NCI-H748 (cell line): ENCODE results near the gene B3GLCT.
"Not testable (repeated sequence)": the region's sequence is repeated elsewhere in the genome, so short reads cannot be mapped to it uniquely, and the experiment has no call there.

Experiments used
- DNase-seq: peaks from one replicate; lab custom pipeline; 2025; ENCODE audit not compliant: unreplicated experiment; lab: John Stamatoyannopoulos, UW

B3GLCT gene

DNA sequence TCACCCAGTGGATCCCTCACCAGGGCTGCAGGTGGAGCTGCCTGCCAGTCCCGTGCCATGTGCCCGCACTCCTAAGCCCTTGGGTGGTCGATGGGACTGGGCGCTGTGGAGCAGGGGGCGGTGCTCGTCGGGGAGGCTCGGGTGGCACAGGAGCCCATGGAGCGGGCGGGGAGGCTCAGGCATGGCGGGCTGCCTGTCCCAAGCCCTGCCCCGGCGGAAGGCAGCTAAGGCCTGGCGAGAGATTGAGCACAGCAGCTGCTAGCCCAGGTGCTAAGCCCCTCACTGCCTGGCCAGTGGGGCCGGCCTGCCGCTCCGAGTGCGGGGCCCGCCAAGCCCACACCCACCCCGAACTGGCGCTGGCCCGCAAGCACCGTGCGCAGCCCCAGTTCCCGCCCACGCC, 16.8 kb upstream of the B3GLCT start:
- no peak for DNase-seq

DNA sequence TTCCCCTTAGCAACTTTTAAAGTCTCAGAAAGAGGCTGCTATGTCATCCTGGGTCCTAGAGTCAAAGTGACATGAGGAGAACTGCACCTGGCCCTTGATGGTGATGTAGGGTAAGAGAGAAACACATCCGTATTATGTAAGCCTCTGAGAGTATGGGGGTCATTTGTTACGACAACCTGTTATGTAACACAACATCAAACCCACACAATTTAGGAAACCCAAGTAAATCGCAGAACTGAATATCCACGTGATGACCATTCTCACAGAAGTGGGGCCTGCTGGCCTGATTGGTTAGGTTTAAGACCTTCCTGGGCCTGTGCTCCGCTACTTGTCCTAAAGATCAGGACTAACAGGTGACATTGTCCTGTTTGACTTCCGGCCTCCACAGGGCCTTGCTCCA, 15.3 kb upstream of the B3GLCT start:
- no peak for DNase-seq

DNA sequence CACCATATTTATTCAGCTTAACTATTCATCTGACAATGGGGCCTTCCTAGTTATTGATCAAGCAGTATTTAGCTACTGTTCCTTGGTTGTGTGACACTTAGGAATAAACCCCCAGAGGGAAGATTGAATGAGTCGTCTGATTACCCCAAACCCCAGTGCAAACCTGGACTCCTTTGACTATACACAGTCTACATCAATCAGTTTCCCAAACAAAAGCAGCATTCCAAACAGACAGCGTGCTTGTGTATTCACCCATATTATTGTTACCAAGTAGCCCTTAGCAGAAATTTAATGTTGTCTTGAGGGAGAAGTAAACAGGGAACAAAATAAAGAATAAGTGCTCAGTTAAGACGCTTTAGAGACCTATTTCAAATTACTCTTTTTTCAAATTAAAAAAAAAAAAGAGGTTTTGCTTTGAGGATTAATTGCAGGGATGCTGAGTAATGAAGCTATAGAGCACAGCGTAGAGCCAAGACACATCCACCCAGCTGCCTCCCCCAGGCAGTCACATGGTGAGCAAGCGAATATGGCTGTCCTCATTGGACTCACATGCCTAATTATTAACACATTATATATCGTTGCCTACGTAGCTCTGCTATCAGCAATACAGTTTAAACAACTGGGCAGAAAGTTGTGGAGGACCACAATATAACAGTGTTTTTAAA, 14.7 kb upstream of the B3GLCT start:
- no peak for DNase-seq

DNA sequence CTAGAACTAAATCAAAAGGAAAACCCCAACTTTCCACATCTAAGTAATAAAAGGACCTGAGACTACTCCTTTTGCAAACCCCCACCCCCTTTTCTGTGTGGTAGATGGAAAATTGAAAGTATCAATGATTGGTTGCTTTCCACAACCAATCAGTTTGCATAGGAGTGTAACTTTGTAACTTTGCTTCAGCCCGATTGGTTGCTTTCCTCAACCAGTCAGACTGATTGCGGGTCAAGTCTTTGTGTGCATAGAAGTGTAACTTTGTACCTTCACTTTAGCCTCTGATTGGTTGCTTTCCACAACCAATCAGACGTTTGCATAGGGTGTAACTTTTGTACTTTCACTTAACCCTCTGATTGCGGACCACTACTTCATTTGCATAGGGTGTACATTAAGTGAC, 8.0 kb upstream of the B3GLCT start:
- no peak for DNase-seq

DNA sequence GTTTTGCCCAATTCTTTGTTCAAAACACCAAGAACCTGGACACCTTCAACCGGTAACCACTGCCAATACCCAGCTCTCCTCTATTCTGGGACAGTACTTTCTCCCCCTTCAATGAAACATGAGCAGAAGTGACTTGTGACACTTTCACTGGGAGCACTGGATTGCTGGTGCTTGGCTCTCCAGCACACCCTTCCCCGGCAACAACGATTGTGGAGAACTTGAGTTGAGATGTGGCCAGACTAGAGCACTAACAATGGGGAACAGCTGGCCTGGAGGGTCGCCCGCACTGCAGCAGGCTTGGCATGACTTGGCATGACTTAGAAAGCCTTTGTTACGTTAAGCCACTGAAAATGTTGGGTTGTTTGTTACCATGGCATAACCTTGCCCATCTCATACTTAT, 7.5 kb upstream of the B3GLCT start:
- DNase-seq: no peak

DNA sequence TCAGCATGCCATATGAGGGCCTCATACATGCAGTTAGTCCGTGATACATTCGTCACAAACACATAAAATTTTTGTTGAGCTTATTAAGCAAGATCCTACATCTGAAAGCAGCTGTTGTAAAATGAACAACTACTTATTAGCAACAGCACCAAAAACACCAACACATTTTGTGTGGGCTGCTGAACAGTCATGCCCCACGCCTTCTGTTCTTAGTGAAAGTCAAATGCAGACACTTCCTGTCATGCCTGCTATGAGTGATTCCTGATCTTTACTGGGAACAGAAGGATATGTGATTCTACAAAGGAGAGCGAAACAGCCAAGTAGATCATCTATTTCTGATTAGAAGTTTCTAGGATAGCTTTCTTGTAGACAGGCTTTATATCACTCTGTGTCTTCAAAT, 4.2 kb upstream of the B3GLCT start:
- no peak for DNase-seq

DNA sequence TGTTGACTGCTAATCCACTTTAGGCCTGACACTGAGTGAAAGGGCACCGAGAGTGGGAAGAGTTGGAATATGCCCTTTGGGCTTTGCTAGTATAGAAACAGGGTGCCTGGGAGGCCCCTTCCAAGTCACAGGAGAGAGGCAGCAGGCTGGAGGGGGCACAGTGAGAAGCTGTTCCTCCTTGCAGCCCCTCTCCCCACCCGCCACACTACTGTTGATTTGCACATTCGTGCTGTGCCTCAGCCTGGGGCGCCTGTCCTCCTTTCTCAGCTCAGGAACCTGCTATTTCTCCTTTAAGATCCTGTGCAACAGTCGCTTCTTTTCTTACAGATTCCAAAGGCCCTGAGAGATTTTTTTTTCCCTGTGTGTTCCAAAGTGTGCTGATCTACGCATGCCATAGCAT, 2.8 kb upstream of the B3GLCT start:
- no peak for DNase-seq

DNA sequence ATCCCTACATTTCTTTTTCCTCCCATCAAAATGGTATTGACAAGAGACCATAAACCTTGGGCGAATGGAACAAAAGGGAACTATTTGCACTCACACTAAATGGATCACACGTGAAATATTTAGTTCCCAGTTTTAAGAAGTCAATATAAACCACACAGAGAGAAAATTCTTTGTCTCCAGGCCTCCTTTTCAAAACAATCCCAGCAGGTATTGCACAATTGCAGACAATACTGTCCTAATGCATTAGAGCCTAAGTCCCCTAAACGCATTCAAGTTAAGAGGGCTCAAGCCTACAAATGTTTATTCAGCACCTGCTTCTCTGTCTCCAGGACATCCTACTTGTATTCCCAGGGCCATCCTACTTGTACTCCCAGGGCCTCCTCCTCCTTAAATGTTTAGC, 1.3 kb upstream of the B3GLCT start:
- no peak for DNase-seq

DNA sequence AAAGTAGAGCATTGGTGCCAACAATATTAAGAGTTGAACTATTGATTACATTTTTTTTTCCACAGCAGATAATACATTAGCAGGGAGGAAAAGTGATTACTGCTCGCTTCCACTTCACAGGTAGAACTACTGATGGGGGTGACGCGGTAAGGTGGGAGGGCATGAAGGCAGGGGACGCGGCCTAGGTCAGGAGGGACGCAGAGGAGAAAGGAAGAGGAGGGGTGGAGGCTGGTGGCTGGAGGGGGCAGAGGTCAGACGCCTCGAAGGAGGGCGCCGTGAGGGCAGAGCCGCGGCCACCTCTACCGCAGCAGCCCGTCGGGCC, 287 bp upstream of the B3GLCT start:
- no peak for DNase-seq

DNA sequence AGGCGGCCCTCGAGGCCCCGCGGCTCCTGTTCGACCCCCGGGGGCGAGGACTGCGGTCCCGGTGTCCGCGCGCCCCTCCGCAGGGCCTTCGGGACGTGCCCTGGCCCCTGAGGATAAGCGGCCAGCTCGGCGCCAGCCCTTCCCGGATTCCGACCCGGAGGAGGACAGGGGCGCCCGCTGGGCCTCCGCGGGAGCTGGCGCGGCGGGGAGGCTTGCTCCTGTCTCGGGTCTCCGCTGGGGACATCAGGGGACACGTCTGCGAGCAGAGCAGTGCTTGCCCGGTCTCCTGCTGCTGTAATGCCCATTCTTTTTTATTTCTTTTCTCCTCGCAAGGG, 829 bp downstream of the B3GLCT start:
- DNase-seq: peak; percentile 83

DNA sequence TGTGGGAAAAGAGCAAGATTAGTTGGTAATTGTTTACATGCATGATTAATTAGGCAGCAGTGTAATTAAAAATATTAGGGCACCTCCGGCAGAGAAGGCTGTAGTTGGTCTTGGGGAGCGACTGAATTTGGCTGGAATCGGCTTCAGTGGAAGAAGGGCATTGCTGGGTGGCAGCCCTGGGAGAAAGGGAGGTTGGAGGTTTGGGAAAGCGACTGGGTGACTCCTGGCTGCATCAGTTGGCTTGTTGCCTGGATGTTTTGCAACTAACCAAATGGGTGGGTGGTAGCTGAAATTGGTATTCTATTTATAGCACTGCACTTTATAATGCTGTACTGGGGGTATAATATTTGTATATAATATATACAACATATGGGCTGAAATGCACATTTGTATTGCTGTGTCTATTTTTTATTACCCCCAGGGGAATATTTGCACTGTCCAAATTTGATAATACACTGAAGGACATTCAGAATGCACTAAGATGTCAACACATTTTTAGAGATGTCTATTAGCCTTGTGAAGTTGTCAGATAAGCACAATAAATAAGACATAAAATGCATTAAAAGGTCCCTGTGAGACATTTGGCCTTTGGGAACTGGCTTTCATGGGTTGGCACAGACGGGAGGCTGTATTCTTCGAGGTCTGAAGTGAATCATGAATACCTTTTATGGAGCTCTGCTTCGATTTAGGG, 1.7 kb downstream of the B3GLCT start:
- peak; percentile 55 for DNase-seq

DNA sequence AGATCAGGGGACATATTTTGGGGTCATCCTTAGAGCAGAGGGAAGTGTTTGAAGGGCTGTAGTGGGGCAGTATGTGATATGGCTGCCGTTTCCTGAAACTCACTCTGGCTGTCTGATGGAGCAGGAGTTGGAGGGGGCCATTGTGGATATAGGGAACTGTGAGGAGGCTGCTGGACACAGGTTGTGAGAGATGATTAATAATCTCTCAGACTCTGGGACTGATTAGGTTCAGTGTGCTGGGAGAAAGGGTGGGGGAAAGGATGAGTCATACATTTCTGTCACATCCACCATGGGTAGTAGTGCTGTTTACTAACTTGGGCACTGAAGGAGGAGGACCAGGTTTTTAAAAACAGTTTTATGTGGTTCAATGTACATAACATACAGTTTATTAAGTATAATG, 4.8 kb downstream of the B3GLCT start:
- no peak for DNase-seq

DNA sequence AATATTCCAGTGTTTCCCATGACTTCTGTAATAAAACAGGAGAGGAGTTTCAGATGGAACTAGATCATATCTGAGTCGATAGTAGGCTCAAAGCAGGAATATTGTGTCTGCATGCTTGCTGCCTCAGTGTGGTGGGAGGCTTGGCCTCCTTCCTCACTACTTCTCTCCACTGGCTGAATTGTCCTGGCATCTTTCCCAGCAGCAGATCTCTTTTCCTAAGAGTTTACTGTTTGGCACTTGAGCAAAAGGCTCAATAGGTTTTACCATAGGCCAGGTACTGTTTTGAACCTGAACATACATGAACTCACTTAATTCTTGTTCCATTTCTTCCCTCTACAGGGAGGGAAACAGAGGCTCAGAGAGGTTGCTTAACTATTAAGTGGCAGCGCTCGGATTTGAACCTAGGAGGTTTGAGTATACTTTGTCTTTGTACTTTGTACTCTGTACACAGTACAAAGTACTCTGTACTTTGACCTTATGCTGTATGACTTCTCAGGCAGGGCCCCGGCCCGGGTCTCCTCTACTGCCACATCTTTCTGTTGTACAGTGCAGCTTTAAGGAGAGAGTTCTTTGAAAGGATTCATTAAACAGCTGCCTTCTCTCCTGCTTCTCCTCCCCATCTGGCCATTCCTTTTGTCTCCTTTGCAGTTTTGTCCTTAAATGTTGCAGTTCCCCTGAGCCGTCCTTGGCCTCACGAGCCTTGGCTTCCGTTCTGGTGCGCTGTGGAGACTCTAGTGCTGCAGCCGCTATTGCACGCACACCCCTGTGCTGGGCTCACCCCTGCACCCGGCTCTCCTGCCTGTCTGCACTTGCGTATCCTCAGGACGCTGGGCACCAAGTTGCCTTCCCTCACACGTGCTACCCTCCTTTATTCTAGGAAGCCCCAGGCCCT, 8.1 kb downstream of the B3GLCT start:
- DNase-seq: no peak

DNA sequence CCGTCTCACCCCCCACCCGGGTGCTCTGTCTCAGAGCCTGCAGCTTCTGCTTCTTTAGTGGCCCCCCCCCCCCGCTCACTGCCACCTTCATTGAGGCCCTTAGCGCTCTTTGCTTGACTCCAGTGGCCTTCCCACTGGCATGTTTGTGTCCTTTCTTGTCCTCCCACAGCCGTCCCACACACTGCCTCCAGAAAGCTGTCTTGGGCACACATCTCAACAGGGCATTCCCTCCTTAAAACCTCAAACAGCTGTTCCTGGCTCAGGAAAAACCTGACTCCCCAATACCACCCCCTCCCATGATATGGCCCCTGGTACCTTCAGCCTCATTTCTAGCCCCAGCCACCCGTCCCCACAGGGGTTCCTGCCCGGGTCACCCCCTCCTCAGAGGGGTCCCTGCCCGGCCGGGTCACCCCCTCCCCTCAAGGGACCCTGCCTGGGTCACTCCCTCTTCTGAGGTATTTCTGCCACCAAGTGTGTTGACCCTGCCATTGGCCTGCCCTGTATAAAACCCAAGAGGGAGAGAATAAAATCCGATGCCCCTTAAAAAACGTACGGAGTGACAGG, 8.9 kb downstream of the B3GLCT start:
- DNase-seq: no peak

DNA sequence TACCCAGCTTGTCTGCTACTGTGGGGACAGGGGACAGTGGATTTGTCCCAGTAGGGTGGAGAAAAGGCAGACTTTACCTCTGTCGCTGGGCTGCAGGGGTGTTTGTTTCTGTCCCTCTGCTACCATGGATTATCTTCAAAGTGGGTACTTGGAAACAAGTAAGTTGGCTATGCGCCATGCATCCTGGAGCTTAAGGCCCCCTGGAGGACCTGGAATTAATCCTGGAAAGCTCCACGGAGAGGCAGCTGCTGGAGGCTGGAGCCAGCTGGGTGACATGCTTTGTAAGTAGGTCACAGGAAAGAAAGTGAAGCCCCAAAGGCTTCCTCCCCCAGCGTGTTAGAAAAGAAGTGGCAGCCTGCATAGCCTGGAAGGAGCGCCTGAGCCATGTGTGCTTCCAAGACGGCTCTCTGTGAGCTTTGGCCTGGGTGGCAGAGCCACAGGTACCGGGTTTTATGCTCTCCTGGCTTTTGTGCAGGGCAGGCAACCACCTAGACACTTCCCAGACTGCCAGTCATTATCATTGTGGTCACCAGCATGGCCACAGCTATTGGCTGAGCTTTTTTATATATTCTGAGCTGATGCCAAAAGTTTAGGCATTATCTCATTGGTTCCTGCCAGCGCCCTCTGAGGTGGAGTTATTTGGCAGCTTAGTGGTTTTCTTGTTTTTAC, 9.5 kb downstream of the B3GLCT start:
- DNase-seq: peak; percentile 65

DNA sequence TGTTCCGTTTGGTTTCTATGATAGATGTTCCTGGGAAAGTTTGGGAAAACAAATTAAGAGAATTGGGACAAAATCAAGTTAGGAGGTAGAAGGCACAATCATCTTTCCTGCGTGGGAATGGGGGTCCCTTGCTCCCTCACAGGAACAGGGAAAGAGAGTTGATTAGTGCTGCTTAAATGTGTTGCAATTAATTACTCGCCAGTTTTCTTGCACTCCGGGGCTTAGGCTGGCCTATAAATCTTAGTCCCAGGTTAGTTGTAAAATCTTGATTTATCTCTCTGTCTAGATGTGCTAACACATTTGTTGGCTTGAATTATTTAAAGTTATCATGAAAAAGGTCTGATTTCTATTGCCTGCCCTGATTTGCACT, 10.1 kb downstream of the B3GLCT start:
- no peak for DNase-seq

DNA sequence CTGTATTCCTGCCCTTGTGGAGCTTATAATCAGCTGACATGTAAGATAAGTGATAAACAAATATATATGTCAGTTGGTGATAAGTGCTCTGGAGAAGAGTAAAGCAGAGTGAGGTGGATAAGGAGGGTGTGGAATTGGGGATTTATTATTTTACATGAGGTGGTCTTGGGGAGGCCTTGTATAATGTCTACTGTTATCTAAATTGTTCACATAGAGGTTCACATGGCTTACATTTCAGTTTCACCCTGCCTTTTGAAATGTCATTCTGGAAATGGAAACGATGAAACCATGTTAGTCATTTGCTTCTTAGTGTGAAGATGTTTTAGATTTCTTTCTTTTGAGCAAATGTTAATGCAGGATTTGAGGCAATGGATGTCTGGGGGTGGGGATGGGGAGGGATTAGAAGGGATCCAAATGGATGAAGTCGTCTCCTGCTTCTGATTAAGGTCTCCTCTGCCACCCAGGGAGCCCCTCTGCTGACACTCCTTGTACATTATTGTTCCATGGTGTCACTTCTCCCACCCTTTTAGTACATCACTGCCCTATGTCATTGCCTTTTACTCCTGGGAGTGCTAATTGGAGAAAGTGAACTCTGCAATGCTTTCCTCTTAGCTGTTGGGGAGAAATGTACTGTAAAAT, 14.0 kb downstream of the B3GLCT start:
- no peak for DNase-seq

DNA sequence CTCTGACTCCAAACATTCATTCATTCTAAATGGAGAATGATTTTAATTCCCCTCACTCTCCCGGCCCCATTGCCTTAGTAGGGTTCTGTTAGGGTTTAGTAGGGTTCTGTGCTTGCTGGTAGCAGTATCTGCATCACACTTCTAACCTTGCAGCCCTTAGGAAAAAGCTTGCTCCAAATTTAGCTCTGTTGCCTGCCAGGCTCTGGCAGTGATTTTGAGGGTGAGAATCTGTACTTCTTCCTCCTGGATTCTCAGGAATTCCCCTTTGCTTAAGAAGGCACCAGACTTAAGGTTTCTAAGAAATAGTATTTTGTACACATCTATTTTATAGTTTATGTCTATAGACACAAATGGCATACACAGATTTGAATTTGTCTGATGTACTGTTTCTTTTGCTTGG, 14.7 kb downstream of the B3GLCT start:
- no peak for DNase-seq

DNA sequence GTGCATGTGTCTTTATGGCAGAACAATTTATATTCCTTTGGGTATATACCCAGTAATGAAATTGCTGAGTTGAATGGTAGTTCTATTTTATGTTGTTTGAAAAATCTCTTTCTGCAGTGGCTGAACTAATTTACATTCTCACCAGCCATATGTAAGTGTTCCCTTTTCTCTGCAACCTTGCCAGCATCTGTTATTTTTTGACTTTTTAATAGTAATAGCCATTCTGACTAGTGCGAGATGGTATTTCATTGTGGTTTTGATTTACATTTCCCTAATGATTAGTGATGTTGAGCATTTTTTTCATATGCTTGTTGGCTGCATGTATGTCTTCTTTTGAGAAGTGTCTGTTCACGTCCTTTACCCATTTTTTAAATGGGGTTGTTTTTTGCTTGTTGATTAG, 17.1 kb downstream of the B3GLCT start:
- DNase-seq: not testable (repeated sequence)

DNA sequence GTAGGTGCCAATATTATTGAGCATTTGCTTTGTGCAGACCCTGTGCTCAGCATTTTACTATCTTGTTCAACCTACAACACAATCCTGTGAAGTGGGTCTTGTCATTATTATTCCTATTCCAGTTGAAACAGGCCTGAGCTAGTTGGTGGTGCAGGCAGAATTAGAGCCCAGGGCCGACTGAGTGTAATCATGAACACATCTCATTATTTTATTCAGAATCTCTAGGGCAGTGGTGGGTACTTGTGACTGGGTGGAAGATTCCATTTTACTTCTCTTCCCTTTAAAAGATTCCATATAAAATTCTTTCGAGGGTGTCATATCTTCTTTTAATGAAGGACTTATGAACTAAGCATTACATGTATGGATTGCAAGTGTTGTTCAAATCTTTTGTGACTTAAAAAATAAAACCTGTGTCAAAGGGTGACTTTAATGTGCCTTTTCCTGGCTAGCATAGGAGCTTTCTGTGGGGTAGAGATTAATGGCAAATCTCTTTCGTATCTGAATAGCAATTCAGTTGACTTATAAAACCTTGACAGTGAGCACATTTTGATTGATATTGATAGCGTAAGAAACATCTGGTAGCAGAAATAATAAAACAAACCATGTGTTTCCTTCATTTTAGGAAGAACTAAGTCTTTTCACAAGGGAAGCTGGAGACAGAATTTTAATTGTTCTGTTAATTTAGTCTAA, 20.3 kb downstream of the B3GLCT start:
- no peak for DNase-seq
